K562 (cell line): ENCODE results near the gene EFNB3. TPM values are rescaled to one million over a fixed set of nuclear protein-coding genes. Genes with fewer than 3 reads are reported as not detected.

Source experiments
- BRD4 ChIP-seq: fragments of 200-600 bp; sonication (generic); IDR thresholded peaks from 2 replicates; pipeline ENCODE4 v1.6.1; 2017; ENCODE audit warnings: inconsistent platforms
- CREBBP ChIP-seq: IDR thresholded peaks from one replicate; pipeline ENCODE4 v1.6.1; 2012; ENCODE audit warnings: low read depth, mild to moderate bottlenecking, control low read depth, inconsistent platforms, low read length
- DNMT1 ChIP-seq: fragments of 450-650 bp; IDR thresholded peaks from 2 replicates; pipeline ENCODE4 v1.6.1; 2016; ENCODE audit warnings: antibody characterized with exemption, mild to moderate bottlenecking
- FUS ChIP-seq: fragments of 200-400 bp; formaldehyde crosslinking; optimal IDR thresholded peaks from 2 replicates; pipeline ENCODE3; 2017; ENCODE audit warnings: low read depth, low read length
- GTF2A2 ChIP-seq: IDR thresholded peaks from 2 replicates; pipeline ENCODE4 v1.6.1; 2016; ENCODE audit warnings: mild to moderate bottlenecking, missing genetic modification characterization, missing compliant biosample characterization
- KDM4B ChIP-seq, 2 experiments: fragments of 450-650 bp in 1 of 2; sonication (generic) in 1 of 2; IDR thresholded peaks; 2 replicates each; pipeline ENCODE4 v1.6.1; 2016 to 2017; ENCODE audit warnings: borderline replicate concordance in 2 of 2, antibody characterized with exemption in 1 of 2, low read depth in 1 of 2, mild to moderate bottlenecking in 1 of 2
- L3MBTL2 ChIP-seq: fragments of 450-650 bp; IDR thresholded peaks from 2 replicates; pipeline ENCODE4 v1.6.1; 2016; ENCODE audit warnings: mild to moderate bottlenecking, moderate library complexity
- MEF2A ChIP-seq: IDR thresholded peaks from 2 replicates; pipeline ENCODE4 v1.6.1; 2011; ENCODE audit warnings: low read depth, mild to moderate bottlenecking, low read length, moderate library complexity; ENCODE audit not compliant: control insufficient read depth
- MYC ChIP-seq, 2 experiments: fragments of 250-450 bp in 1 of 2; sonication (Bioruptor Pico) in 1 of 2; IDR thresholded peaks; 2 replicates each; pipeline versions ENCODE4 v1.5.1 to v1.6.1; 2012 to 2021; ENCODE audit warnings: low read depth in 2 of 2, borderline replicate concordance in 1 of 2, improper control_type of control experiment in 1 of 2, low read length in 1 of 2, mild to moderate bottlenecking in 1 of 2, moderate library complexity in 1 of 2
- NONO ChIP-seq, 2 experiments: fragments of 200-400 bp in 1 of 2; fragments of 450-650 bp in 1 of 2; formaldehyde crosslinking in 1 of 2; IDR thresholded peaks; 2 replicates each; pipeline ENCODE4 v1.6.1; 2017; ENCODE audit warnings: low read depth in 2 of 2, mild to moderate bottlenecking in 2 of 2, moderate library complexity in 2 of 2, low read length in 1 of 2
- POLR2H ChIP-seq: IDR thresholded peaks from 2 replicates; pipeline ENCODE4 v1.6.1; 2016; ENCODE audit warnings: missing genetic modification characterization, low read depth, mild to moderate bottlenecking, control low read depth, missing compliant biosample characterization, moderate library complexity
- PTTG1 ChIP-seq: fragments of 450-650 bp; IDR thresholded peaks from 2 replicates; pipeline ENCODE4 v1.6.1; 2016; ENCODE audit warnings: low read depth, mild to moderate bottlenecking, missing genetic modification characterization, missing compliant biosample characterization
- REST ChIP-seq, 2 experiments: fragments of 450-650 bp; formaldehyde crosslinking in 1 of 2; IDR thresholded peaks; 2 replicates each; pipeline versions ENCODE4 v1.4.0 to v1.6.1; 2014 to 2020; ENCODE audit warnings: mild to moderate bottlenecking in 2 of 2, borderline replicate concordance in 1 of 2, low read depth in 1 of 2
- SMARCC2 ChIP-seq: fragments of 450-650 bp; IDR thresholded peaks from 2 replicates; pipeline ENCODE4 v1.6.1; 2017; ENCODE audit warnings: antibody characterized with exemption, moderate library complexity, mild to moderate bottlenecking, low read depth
- THAP7 ChIP-seq: fragments of 250-450 bp; sonication (Bioruptor Pico); IDR thresholded peaks from 2 replicates; pipeline ENCODE4 v1.5.0; 2021
- ZFP1 ChIP-seq: fragments of 450-650 bp; formaldehyde crosslinking; IDR thresholded peaks from 2 replicates; pipeline ENCODE4 v1.4.0; 2020; ENCODE audit warnings: mild to moderate bottlenecking, mixed read lengths
- ZNF644 ChIP-seq: fragments of 200-800 bp; sonication (Bioruptor generic); IDR thresholded peaks from 2 replicates; pipeline ENCODE4 v1.6.1; 2016; ENCODE audit warnings: low read depth, missing genetic modification characterization, missing compliant biosample characterization
- polyA plus RNA-seq, 8 experiments: library from polyadenylated mRNA; depleted of rRNA in 4 of 8; stranded (reverse) in 5 of 8; unstranded in 3 of 8; fragments of >200 nt; fragmentation: Nextera tagmentation in 2 of 8; fragmentation: Illumina TruSeq in 1 of 8; extraction: Ambion mirVana in 2 of 8; extraction: Trizol in 1 of 8; gene quantifications; 2 replicates each; pipeline versions ENCODE4 v1.2.1 to v1.2.3, GENCODE V29; 2011 to 2014; ENCODE audit warnings: inconsistent platforms in 1 of 8, missing spikeins in 1 of 8
- total RNA-seq, 7 experiments: library from RNA; depleted of rRNA in 6 of 7; stranded (reverse); fragments of >200 nt in 6 of 7; fragmentation: Illumina TruSeq in 2 of 7; extraction: Trizol in 2 of 7; gene quantifications; 2 replicates each; pipeline versions ENCODE4 v1.2.1 to v1.2.3, GENCODE V29; 2011 to 2021; ENCODE audit warnings: low replicate concordance in 1 of 7

Gene EFNB3
- total and polyA plus RNA-seq, 9 of the 15 experiments (the other 6 are each of a cell fraction or from before 2014, with no cell fraction given) = not detected

GRCh38 chr17:7686222-7687071 is 18.6 kb upstream of the EFNB3 start (continued):
- TF ChIP-seq MYC (IDR thresholded peaks at IDR 0.05; ENCODE audit: low read depth, low read length) (no peak; the same call in 1 of the 2 replicates), MYC (CRISPR knock-in tag; IDR thresholded peaks at IDR 0.05; ENCODE audit: borderline replicate concordance, low read depth) (no peak), THAP7 (no peak), GTF2A2 (tag) (no peak), MEF2A (no peak), CREBBP (no peak), ZFP1 (CRISPR knock-in tag) (no peak), L3MBTL2 (no peak; the same call in 1 of the 2 replicates), FUS (no peak), PTTG1 (tag) (no peak), KDM4B (IDR thresholded peaks at IDR 0.05; ENCODE audit: borderline replicate concordance in 2 of 2, low read depth in 1 of 2) (no peak), SMARCC2 (no peak), NONO (IDR thresholded peaks at IDR 0.05; ENCODE audit: low read depth in 2 of 2, low read length in 1 of 2) (peak in 1 of 2 experiments; percentile 98; a peak in 2 of 4 replicates), POLR2H (peak; percentile 78; the same call in 1 of the 2 replicates), REST (IDR thresholded peaks at IDR 0.05; ENCODE audit: borderline replicate concordance) (no peak), REST (CRISPR knock-in tag; IDR thresholded peaks at IDR 0.05; ENCODE audit: low read depth) (no peak), BRD4 (no peak), DNMT1 (no peak), ZNF644 (tag) (no peak)
